ENCODE results near the gene ATP8B1.
"Not testable (repeated sequence)": the region's sequence is repeated elsewhere in the genome, so short reads cannot be mapped to it uniquely, and the experiment has no call there.

The ATP8B1 gene

DNA sequence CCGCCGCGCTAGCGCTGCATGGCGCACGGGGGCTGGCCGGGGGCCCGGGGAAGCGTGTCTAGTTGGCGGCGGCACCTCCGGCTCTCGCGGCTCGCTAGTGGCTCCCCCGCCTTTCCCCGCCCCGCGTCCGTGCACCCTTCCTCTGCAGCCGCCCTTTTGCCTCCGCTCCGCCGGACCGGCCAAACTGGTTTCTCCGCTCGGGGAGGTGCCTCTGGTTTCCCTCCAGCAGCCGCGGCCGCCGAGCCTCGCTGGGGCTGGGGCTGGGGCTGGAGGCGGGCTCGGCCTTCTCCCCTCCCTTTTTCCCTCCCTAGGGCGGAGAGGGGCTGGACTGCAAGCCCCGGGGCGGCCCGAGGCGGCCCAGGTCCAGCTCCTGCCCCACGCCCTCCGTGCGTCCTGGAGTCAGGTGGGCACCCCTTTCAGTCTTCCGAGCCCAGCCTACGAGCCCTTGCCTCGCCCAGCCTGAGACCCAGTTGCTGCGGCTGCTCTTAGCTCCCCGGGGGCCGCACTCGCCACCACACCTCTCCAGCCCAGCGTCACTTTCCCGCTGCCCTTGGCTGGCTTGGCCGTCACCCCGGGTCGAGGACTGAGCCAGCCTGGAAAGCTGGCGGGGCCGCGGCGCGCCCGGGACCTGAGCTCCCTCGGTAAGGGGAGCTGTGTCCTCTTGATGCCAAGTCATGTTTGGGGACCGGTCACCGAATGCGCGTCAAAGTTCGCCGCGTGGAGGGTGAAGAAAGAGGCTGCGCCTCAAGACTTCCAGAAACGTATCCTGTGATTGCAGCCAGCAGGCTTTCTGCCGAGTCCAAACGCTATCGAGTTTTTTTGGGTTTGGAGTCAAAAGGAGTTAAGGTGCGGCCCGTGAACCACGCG lies at the start of gene ATP8B1:
ATP8B1 (minus strand) TSS at position 213 of the 867 bp plus-strand sequence. CDS start 71,508 bp downstream, outside the sequence.
- no peak for DNase-seq

DNA sequence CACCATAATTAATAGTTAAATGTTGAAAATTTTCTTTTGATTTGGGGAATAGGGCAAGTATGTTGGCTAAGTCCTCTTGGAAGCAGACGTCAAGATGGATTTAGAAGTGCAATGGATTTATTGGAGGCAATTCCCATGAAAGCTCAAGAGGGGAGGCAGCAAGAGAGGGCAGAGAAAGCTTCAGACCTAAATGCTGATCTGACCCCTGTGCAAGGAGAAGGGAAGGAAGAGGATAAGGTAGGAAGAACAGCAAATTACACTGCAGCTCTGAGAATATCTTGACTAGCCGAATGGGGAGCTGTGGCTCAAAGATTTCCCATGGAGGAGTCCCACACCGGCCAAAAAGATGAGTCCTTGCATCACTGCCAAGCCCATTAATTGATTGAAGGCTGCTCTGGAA lies 46.9 kb upstream of the ATP8B1 start:
- no peak for DNase-seq

GRCh38 chr18:57848374-57848773 lies 45.3 kb upstream of the ATP8B1 start:
- DNase-seq = not testable (repeated sequence)

DNA sequence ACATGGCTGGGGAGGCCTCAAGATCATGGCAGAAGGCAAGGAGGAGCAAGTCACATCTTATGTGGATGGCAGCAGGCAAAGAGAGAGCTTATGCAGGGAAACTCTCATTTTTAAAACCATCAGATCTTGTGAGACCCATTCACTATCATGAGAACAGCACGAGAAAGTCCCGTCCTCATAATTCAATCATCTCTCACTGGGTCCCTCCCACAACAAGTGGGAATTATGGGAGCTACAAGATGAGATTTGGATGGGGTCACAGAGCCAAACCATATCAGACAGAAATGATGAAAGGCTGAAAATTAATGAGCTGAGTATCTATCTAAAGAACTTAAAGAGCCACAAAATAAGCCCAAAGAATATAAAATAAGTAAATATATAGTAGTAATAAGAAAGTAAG lies 44.3 kb upstream of the ATP8B1 start:
- DNase-seq = not testable (repeated sequence)

- peak; percentile 33 for DNase-seq
Measured at GRCh38 chr18:57846258-57846657, 43.1 kb upstream of the ATP8B1 start.

DNA sequence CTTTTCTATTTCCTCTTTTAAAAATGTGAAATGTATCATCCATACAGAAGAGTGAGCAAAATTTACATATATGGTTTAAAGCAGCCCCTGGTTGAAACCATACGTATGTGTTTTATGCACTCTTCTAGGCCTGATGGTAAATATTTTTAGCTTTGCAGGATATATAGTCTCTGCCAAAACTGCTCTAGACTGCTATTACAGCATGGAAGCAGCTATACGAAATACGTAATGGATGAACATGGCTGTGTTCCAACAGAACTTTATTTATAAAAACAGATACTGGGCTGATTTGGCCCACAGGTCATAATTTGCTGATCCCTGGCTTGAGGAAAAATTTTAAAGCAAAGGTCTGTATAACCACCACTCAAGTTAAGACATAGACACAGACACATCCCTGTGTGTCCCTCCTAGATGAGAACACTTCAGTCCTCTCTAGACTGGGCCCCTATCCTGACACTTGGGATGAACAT lies 42.5 kb upstream of the ATP8B1 start:
- no peak for DNase-seq

GRCh38 chr18:57844319-57844718 lies 41.2 kb upstream of the ATP8B1 start:
- DNase-seq = no peak

GRCh38 chr18:57843386-57843785 lies 40.3 kb upstream of the ATP8B1 start:
- DNase-seq = no peak

DNA sequence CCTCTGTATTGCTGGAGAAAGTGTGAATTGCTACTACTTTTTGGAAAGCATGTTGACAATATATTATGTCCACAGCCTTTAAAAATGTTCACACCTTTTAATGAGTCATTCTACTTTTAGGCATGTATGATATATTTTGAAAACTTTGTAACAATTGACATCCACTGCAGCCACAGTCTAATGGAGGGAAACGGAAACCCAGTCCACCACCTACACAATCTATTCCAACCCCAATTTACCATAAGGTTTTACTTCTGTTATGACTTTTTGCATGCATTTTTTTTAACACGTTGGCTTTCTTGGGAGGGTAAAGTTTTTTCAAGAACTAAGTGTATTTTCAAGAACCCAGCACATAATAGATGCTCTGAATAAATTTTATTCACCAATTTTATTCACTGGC lies 38.5 kb upstream of the ATP8B1 start:
- DNase-seq = no peak

- no peak for DNase-seq
Measured at GRCh38 chr18:57839942-57840381, 36.8 kb upstream of the ATP8B1 start.

GRCh38 chr18:57837917-57838548 lies 34.9 kb upstream of the ATP8B1 start:
- no peak for DNase-seq

- DNase-seq = peak; percentile 95
Measured at GRCh38 chr18:57836557-57836956, 33.4 kb upstream of the ATP8B1 start.

DNA sequence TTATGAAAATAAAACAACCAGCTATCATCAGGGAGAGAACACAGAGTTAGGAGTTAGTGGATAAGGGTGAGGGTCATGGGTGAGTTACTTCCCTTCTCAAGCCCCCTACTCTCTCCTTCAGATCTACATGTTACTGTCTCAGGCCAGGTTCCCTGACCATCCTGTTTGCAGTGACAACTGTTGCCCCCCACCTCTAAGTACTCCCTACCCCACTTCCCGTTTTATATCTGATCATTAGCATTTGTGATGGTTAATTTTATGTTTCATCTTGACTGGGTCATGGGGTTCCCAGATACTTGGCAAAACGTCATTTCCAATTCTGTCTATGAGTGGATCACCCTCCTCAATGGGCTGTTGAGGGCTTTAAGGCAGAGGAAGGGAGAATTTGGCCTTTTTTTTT lies 32.8 kb upstream of the ATP8B1 start:
- DNase-seq = no peak

DNA sequence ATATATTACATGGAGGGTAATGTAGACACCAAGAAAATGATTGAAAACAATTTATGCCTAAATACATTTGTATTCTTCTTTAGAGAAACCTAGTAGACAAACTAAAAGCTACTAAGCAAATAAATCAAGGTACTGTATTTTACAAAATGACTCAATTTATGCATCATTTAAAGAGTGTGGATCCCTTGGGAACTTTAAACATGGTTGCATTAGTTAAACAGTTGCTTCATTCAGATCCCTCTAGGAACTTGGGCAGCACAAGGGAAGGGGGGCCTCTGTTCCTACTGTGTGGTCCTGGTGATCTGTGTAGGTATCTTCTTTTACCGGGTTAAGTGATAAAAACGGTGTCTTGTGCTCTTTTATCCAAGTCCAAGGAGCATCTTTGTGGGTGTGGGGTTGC lies 31.5 kb upstream of the ATP8B1 start:
- DNase-seq = no peak

- no peak for DNase-seq
Measured at GRCh38 chr18:57833441-57834101, 30.5 kb upstream of the ATP8B1 start.

DNA sequence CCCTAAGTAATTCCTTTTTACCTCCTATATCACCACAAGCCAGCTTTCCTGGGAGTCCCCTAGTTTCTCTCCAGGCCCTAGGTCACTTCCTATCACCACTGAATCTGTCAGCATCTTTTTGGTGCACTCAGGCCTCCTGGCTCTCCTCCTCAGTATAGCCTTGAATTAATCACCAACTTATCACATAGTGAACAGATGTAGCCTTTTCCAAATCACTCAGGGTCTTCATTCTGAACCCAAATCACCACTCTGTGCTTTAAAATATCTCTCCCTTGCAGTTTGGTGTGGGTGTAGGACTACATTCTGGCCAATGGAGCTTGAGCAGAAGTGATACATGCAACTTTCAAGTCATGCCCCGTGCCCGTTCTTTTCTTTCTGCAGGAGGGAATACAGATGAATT lies 29.6 kb upstream of the ATP8B1 start:
- no peak for DNase-seq

DNA sequence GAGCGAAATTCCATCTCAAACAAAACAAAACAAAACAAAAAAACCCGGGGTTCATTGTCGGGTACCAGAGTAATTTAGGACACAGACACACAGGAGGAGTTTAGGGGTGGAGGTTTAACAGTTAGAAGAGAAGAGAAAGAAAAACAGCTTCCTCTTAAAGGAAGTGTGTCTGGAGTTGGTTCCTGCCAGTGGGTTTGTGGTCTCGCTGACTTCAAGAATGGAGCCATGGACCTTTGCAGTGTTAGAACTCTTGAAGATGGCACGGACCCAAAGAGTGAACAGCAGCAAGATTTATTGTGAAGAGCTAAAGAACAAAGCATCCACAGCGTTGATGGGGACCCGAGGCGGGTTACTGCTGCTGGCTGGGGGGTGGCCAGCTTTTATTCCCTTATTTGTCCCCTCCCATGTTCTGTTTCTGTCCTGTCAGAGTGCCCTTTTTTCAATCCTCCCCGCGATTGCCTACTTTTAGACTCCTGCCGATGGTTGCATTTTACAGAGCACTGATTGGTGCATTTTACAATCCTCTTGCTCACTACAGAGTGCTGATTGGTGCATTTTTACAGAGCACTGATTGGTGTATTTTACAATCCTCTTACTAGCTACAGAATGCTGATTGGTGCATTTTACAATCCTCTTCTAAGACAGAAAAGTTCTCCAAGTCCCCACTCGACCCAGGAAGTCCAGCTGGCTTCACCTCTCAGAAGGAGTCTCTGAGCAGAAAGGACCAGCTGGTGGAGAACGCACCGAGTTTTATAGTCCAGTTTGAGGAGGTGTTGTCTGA lies 28.7 kb upstream of the ATP8B1 start:
- DNase-seq = no peak

DNA sequence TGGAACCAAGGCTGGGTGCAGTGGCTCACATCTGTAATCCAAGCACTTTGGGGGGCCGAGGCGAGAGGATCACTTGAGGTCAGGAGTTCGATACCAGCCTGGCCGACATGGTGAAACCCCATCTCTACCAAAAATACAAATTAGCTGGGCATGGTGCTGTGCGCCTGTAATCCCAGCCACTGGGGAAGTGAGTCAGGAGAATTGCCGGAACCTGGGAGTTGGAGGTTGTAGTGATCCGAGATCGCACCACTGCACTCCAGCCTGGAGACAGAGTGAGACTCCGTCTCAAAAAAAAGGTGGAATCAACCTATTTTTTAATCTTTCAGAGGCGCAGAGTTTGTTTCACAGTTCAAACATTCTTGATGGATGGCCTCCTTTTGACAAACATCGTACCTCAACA lies 24.5 kb upstream of the ATP8B1 start:
- DNase-seq = no peak

DNA sequence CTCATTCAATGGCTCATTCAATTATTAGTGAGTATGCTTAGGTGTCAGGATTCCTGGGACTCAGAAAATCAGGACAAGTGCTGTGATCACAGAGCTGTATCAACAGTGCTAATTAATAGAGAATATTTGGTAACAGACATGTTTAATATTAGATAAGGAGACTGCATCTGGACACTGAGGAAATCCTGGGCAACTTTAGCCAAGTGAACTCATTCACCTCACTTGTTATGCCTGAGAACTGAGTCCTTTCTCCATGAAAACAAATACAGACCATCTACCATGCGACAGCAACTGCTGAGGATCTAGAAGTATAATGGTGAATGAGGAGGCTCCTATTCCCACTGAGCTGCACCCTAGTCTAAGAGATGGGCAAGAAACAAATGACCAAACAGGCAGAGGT lies 23.1 kb upstream of the ATP8B1 start:
- no peak for DNase-seq

GRCh38 chr18:57820583-57820982 lies 17.5 kb upstream of the ATP8B1 start:
- not testable (repeated sequence) for DNase-seq

- DNase-seq = no peak
Measured at GRCh38 chr18:57819671-57820460, 16.8 kb upstream of the ATP8B1 start.

DNA sequence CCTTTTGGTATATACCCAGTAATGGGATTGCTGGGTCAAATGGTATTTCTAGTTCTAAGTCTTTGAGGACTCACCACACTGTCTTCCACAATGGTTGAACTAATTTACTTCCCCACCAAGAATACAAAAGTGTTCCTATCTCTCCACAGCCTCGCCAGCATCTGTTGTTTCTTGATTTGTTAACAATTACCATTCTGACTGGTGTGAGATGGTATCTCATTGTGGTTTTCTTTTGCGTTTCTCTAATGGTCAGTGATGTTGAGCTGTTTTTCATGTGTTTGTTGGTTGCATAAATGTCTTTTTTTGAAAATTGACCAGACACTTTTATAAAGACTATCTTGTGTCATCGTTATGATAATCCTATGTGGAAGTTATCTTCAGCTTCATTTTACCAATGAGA lies 16.0 kb upstream of the ATP8B1 start:
- DNase-seq = no peak

Data from DMS 273 treated with DMSO at 0.1 percent for 48 hours (cell line).